Vagina (tissue), 2 donors: ENCODE measurements around the gene RNF111. TPM values are rescaled to one million over a fixed set of nuclear protein-coding genes. Genes with fewer than 3 reads are reported as not detected.

Source experiments
- DNase-seq, 2 donors: peaks; one replicate each; pipeline ENCODE4 v3.0.0-alpha.2; 2017; ENCODE audit errors: extremely low spot score in 2 of 2
- H3K27ac ChIP-seq: fragments of 200-600 bp; sonication (generic); one replicate; pipeline ENCODE4 v1.5.1; 2019
- H3K27me3 ChIP-seq: fragments of 200-600 bp; sonication (generic); one replicate; pipeline ENCODE4 v1.5.1; 2019
- H3K36me3 ChIP-seq, 2 donors: fragments of 200-600 bp; sonication (generic); one replicate each; pipeline ENCODE4 v1.5.1; 2017 to 2019
- H3K4me1 ChIP-seq: fragments of 200-600 bp; sonication (generic); one replicate; pipeline ENCODE4 v1.5.1; 2019
- H3K4me3 ChIP-seq, 2 donors: fragments of 200-600 bp; sonication (generic); 1 replicate in 1 of 2; 2 replicates in 1 of 2; pipeline ENCODE4 v1.5.1; 2016 to 2019
- H3K9me3 ChIP-seq: fragments of 200-600 bp; sonication (generic); one replicate; pipeline ENCODE4 v1.5.1; 2019
- POLR2A ChIP-seq, 2 donors: fragments of 450-650 bp; IDR thresholded peaks; one replicate each; pipeline ENCODE4 v1.6.1; 2017; ENCODE audit warnings: antibody characterized with exemption in 2 of 2, mild to moderate bottlenecking in 2 of 2, moderate library complexity in 2 of 2
- POLR2AphosphoS5 ChIP-seq, 2 donors: sonication (generic); formaldehyde crosslinking; IDR thresholded peaks; one replicate each; pipeline ENCODE4 v1.9.0; 2017; ENCODE audit warnings: antibody characterized with exemption in 2 of 2, mild to moderate bottlenecking in 2 of 2, low read depth in 1 of 2; ENCODE audit not compliant: insufficient read depth in 1 of 2
- intact Hi-C: fragments of 100-400 bp; cut with DNase I; formaldehyde crosslinking; loops from one replicate; pipeline ENCODE4 v1.15.1; 2023
- total RNA-seq: library from RNA; depleted of rRNA; stranded (reverse); fragments of >200 nt; gene quantifications from one replicate; pipeline ENCODE4 v1.2.3, GENCODE V29; 2016
- TF ChIP-seq, protein P1 (sequence below), 3 experiments: fragments of 450-650 bp in 2 of 3; fragments of 200-600 bp in 1 of 3; sonication (generic) in 1 of 3; IDR thresholded peaks; one replicate each; pipeline ENCODE4 v1.5.1; 2017 to 2019; ENCODE audit warnings: antibody characterized with exemption in 3 of 3, mild to moderate bottlenecking in 2 of 3, moderate library complexity in 2 of 3

Gene RNF111
- total RNA-seq, 1 donor from 2014 or later = 35.6 TPM

DNA sequence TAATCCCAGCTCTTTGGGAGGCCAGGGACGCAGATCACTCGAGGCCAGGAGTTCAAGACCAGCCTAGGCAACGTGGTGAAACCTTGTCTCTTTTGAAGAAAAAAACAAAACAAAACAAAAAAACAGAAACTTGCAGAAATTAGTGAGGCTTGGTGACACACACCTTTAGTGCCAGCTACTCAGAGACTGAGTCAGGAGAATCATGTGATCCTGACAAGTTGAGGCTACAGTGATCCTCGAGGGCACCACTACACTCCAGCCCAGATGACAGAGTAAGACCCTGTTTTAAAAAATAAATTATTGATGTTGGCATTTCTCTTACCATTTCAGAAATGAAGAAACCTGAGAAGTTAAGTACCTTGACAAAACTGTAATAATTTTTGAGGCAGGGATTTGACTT is 72.9 kb downstream of the RNF111 start:
- H3K9me3 ChIP-seq = no peaks in the 10 kb centered on the region
- H3K4me3 ChIP-seq = no peak overlapping the region
- no peaks in the 10 kb centered on the region for H3K4me1 ChIP-seq
- H3K36me3 ChIP-seq = peaks cover 0 to 63% of the 10 kb centered on the region in 2 donors
- H3K27me3 ChIP-seq = no peaks in the 10 kb centered on the region
- DNase-seq = no peak
- H3K27ac ChIP-seq = no peak overlapping the region
- intact Hi-C loops = no loop called here
- TF ChIP-seq, protein P1, sequence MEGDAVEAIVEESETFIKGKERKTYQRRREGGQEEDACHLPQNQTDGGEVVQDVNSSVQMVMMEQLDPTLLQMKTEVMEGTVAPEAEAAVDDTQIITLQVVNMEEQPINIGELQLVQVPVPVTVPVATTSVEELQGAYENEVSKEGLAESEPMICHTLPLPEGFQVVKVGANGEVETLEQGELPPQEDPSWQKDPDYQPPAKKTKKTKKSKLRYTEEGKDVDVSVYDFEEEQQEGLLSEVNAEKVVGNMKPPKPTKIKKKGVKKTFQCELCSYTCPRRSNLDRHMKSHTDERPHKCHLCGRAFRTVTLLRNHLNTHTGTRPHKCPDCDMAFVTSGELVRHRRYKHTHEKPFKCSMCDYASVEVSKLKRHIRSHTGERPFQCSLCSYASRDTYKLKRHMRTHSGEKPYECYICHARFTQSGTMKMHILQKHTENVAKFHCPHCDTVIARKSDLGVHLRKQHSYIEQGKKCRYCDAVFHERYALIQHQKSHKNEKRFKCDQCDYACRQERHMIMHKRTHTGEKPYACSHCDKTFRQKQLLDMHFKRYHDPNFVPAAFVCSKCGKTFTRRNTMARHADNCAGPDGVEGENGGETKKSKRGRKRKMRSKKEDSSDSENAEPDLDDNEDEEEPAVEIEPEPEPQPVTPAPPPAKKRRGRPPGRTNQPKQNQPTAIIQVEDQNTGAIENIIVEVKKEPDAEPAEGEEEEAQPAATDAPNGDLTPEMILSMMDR (IDR thresholded peaks at IDR 0.05) = no peak
- no peak for TF ChIP-seq POLR2A (IDR thresholded peaks at IDR 0.05)
- TF ChIP-seq POLR2AphosphoS5 (IDR thresholded peaks at IDR 0.05; ENCODE audit: insufficient read depth in 1 of 2, low read depth in 1 of 2) = no peak

DNA sequence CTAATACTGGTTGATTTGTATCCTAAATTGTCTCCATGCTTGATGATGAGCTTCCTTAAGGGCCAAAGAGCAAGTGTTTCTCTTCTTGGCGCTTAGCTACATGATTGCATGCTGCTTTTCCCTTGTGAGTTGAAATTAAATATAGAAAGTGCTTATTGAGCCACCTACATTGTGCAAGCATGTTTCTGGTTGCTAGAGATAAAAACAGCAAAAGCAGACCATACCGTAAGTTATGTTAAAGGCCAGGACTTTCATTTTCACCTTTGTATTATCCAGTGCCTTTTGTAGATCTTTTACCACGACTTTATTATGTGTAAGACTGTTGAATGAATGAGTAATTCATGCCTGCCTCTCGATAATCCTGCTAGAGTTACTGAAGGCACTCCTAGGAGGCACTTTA is 75.6 kb downstream of the RNF111 start:
- Histone ChIP-seq H3K27ac (no peak overlapping the region), H3K4me1 (no peaks in the 10 kb centered on the region), H3K9me3 (no peaks in the 10 kb centered on the region), H3K36me3 (peaks cover 0 to 68% of the 10 kb centered on the region in 2 donors), H3K27me3 (no peaks in the 10 kb centered on the region), H3K4me3 (no peak overlapping the region)
- DNase-seq = no peak
- TF ChIP-seq POLR2AphosphoS5 (IDR thresholded peaks at IDR 0.05; ENCODE audit: insufficient read depth in 1 of 2, low read depth in 1 of 2) (no peak), POLR2A (IDR thresholded peaks at IDR 0.05) (no peak)
- TF ChIP-seq, protein P1 (IDR thresholded peaks at IDR 0.05) = no peak
- intact Hi-C loops = no loop called here

GRCh38 chr15:59069430-59069829 is 82.0 kb downstream of the RNF111 start:
- DNase-seq = no peak
- intact Hi-C loops = no loop called here
- Histone ChIP-seq H3K27me3 (no peaks in the 10 kb centered on the region), H3K4me3 (no peak overlapping the region), H3K9me3 (no peaks in the 10 kb centered on the region), H3K4me1 (peaks cover 3% of the 10 kb centered on the region), H3K36me3 (peaks cover 3 to 40% of the 10 kb centered on the region in 2 donors), H3K27ac (no peak overlapping the region)
- TF ChIP-seq, protein P1 (IDR thresholded peaks at IDR 0.05) = no peak
- TF ChIP-seq POLR2AphosphoS5 (IDR thresholded peaks at IDR 0.05; ENCODE audit: insufficient read depth in 1 of 2, low read depth in 1 of 2) (no peak), POLR2A (IDR thresholded peaks at IDR 0.05) (no peak)

- TF ChIP-seq POLR2AphosphoS5 (IDR thresholded peaks at IDR 0.05; ENCODE audit: insufficient read depth in 1 of 2, low read depth in 1 of 2) (no peak), POLR2A (IDR thresholded peaks at IDR 0.05) (no peak)
- TF ChIP-seq, protein P1 (IDR thresholded peaks at IDR 0.05) = no peak
- no peak for DNase-seq
- intact Hi-C loops = no loop called here
- H3K36me3 ChIP-seq = peaks cover 0 to 35% of the 10 kb centered on the region in 2 donors
- no peak overlapping the region for H3K4me3 ChIP-seq
- no peak overlapping the region for H3K27ac ChIP-seq
- peaks cover 11% of the 10 kb centered on the region for H3K4me1 ChIP-seq
- H3K27me3 ChIP-seq = no peaks in the 10 kb centered on the region
- no peaks in the 10 kb centered on the region for H3K9me3 ChIP-seq
Observed at GRCh38 chr15:59074607-59075006, 87.1 kb downstream of the RNF111 start.

- Histone ChIP-seq H3K4me1 (no peaks in the 10 kb centered on the region), H3K9me3 (no peaks in the 10 kb centered on the region), H3K4me3 (no peak overlapping the region), H3K27me3 (no peaks in the 10 kb centered on the region), H3K36me3 (peaks cover 0 to 37% of the 10 kb centered on the region in 2 donors), H3K27ac (no peak overlapping the region)
- intact Hi-C loops = no loop called here
- TF ChIP-seq, protein P1 (IDR thresholded peaks at IDR 0.05) = no peak
- TF ChIP-seq POLR2A (IDR thresholded peaks at IDR 0.05) (no peak), POLR2AphosphoS5 (IDR thresholded peaks at IDR 0.05; ENCODE audit: insufficient read depth in 1 of 2, low read depth in 1 of 2) (no peak)
- DNase-seq = no peak
Observed at GRCh38 chr15:59087731-59088130, 100.3 kb downstream of the RNF111 start.
